ENCODE data around the gene TMEM107.

TMEM107 gene

GRCh38 chr17:8161289-8162232 is 14.6 kb downstream of the TMEM107 start:
- no peak for DNase-seq

- DNase-seq, result no peak
These were observed 15.4 kb downstream of the TMEM107 start for GRCh38 chr17:8160741-8161221.

GRCh38 chr17:8160224-8160577 is 16.0 kb downstream of the TMEM107 start:
- peak in 1 of 3 donors; percentile 13 for DNase-seq

- no peak for DNase-seq
These were observed 16.5 kb downstream of the TMEM107 start for GRCh38 chr17:8159459-8160223.

- no peak for DNase-seq
These were observed 17.2 kb downstream of the TMEM107 start for GRCh38 chr17:8159032-8159400.

GRCh38 chr17:8158267-8159031 is 17.7 kb downstream of the TMEM107 start:
- peak; percentile 94 to 97 (median 97) for DNase-seq

GRCh38 chr17:8156246-8156992 is 19.8 kb downstream of the TMEM107 start:
- peak; percentile 99 to 100 (median 100) for DNase-seq

GRCh38 chr17:8155996-8156245 is 20.3 kb downstream of the TMEM107 start:
- DNase-seq, result no peak

- no peak for DNase-seq
These were observed 20.8 kb downstream of the TMEM107 start for GRCh38 chr17:8155231-8155995.

- no peak for DNase-seq
These were observed 21.5 kb downstream of the TMEM107 start for GRCh38 chr17:8154608-8155155.

- peak; percentile 97 to 98 (median 98) for DNase-seq
These were observed 22.1 kb downstream of the TMEM107 start for GRCh38 chr17:8153957-8154607.

GRCh38 chr17:8153525-8153956 is 22.6 kb downstream of the TMEM107 start:
- peak; percentile 94 to 97 (median 96) for DNase-seq

GRCh38 chr17:8153031-8153451 is 23.1 kb downstream of the TMEM107 start:
- no peak for DNase-seq

- peak; percentile 95 to 98 (median 96) for DNase-seq
These were observed 23.9 kb downstream of the TMEM107 start, which contains the start of gene PER1 for GRCh38 chr17:8152112-8152775. TSS of gene PER1 (minus strand) at chr17:8152404. CDS start at chr17:8150706, 1,698 bp downstream.

GRCh38 chr17:8151641-8152111 is 24.5 kb downstream of the TMEM107 start:
- DNase-seq, result peak; percentile 80 to 88 (median 83)

- DNase-seq, result peak; percentile 79 to 90 (median 86)
These were observed 25.0 kb downstream of the TMEM107 start for GRCh38 chr17:8151120-8151640.

- DNase-seq, result no peak
These were observed 25.7 kb downstream of the TMEM107 start for GRCh38 chr17:8150194-8151119.
